Gastrocnemius medialis (tissue), 4 donors: ENCODE results near the gene PTGDR2. TPM values are rescaled to one million over a fixed set of nuclear protein-coding genes. Genes with fewer than 3 reads are reported as not detected.

Experiments
- ATAC-seq, 2 donors: fragments of 150-250 bp; one replicate each; pipeline ENCODE4 v1.9.1; 2016
- DNase-seq, 2 donors: peaks; one replicate each; pipeline ENCODE4 v3.0.0-alpha.2; 2019
- H3K27ac ChIP-seq, 4 donors: fragments of 200-600 bp; sonication (generic); 1 replicate in 1 of 4; 2 replicates in 3 of 4; pipeline ENCODE4 v1.5.1; 2016 to 2018; ENCODE audit warnings: mild to moderate bottlenecking in 2 of 4, moderate library complexity in 1 of 4
- H3K27me3 ChIP-seq, 3 donors: fragments of 200-600 bp; sonication (generic) in 2 of 3; 1 replicate in 1 of 3; 2 replicates in 2 of 3; pipeline versions ENCODE4 v1.5.1 to v1.6.0; 2016 to 2019; ENCODE audit warnings: mild to moderate bottlenecking in 1 of 3, moderate library complexity in 1 of 3
- H3K36me3 ChIP-seq, 2 donors: fragments of 200-600 bp; sonication (generic) in 1 of 2; one replicate each; pipeline ENCODE4 v1.5.1; 2017 to 2018
- H3K4me1 ChIP-seq, 2 donors: fragments of 200-600 bp; sonication (generic) in 1 of 2; one replicate each; pipeline ENCODE4 v1.5.1; 2016 to 2017; ENCODE audit warnings: mild to moderate bottlenecking in 2 of 2
- H3K4me3 ChIP-seq, 4 donors: fragments of 200-600 bp; sonication (generic) in 3 of 4; 1 replicate in 1 of 4; 2 replicates in 3 of 4; pipeline ENCODE4 v1.5.1; 2016 to 2019; ENCODE audit warnings: mild to moderate bottlenecking in 2 of 4
- H3K9me3 ChIP-seq, 3 donors: fragments of 200-600 bp; sonication (generic) in 2 of 3; 1 replicate in 1 of 3; 2 replicates in 2 of 3; pipeline ENCODE4 v1.5.1; 2016 to 2019
- POLR2A ChIP-seq, 2 donors: fragments of 450-650 bp; IDR thresholded peaks; one replicate each; pipeline ENCODE4 v1.6.1; 2017; ENCODE audit warnings: antibody characterized with exemption in 2 of 2, mild to moderate bottlenecking in 2 of 2, moderate library complexity in 2 of 2
- in situ Hi-C, 4 donors: fragments of 200-750 bp; cut with MboI; loops; one replicate each; pipeline versions ENCODE4 v1.15.0 to v1.8.0; 2017; ENCODE audit warnings: low sequenced_read_pairs in 4 of 4
- intact Hi-C: fragments of 100-400 bp; cut with DNase I; formaldehyde crosslinking; loops from one replicate; pipeline ENCODE4 v1.15.1; 2023; ENCODE audit warnings: low total_unique reads
- total RNA-seq, 4 donors: library from RNA; depleted of rRNA; stranded (reverse); fragments of >200 nt; gene quantifications; one replicate each; pipeline versions ENCODE4 v1.1.0 to v1.2.3, GENCODE V29; 2016
- TF ChIP-seq, protein P1 (sequence below), 5 experiments: fragments of 450-650 bp in 3 of 5; fragments of 200-600 bp in 2 of 5; sonication (generic) in 2 of 5; IDR thresholded peaks in 4 of 5; conservative IDR thresholded peaks in 1 of 5; 1 replicate in 4 of 5; 2 replicates in 1 of 5; pipeline ENCODE4 v1.5.1; 2016 to 2019; ENCODE audit warnings: antibody characterized with exemption in 5 of 5, mild to moderate bottlenecking in 3 of 5, moderate library complexity in 3 of 5

The PTGDR2 gene
- total RNA-seq, 4 donors from 2014 or later = 0.40 to 4.3 (median 1.3) TPM

DNA sequence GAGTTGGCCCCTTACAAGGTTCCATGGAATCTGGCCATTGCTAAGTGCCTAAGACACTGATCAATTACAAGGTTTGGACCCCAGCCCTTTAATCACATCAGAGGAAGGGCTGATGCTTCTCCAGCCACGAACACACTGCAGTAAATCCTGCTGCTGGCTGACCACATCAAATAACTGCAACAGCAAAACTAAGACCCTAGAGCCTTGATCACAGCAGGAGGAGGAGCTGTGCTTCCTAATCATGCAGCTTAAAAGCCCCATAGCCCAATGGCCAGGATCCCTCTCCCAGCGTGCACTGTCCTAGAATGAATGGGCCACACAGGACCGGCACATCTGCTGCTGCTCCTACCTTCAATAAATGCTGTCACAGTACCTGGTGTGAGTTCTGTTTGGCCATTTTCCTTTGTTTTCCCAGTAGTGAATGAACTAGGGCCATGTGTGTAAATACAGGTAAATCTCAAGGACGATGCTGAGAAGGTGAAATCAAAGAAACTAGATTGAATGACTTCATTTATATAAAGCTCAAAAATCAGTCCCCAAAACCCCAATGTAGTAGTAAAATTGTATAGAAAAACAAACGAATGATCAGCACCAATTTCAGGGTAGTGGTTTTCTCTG is 24.3 kb upstream of the PTGDR2 start:
- H3K4me3 ChIP-seq = no peak overlapping the region
- DNase-seq (no peak), ATAC-seq (no peak)
- no peaks in the 10 kb centered on the region for H3K27me3 ChIP-seq
- no peaks in the 10 kb centered on the region for H3K9me3 ChIP-seq
- peak overlapping the region in 2 of 4 donors; percentile 73 to 78 for H3K27ac ChIP-seq
- intact Hi-C loops (loop anchor here (2.0 kb wide), 1 partner anchor 37 kb away; the partner anchor contains the start of gene CCDC86), in situ Hi-C loops (no loop called here)
- no peak for TF ChIP-seq POLR2A (IDR thresholded peaks at IDR 0.05)
- TF ChIP-seq, protein P1, sequence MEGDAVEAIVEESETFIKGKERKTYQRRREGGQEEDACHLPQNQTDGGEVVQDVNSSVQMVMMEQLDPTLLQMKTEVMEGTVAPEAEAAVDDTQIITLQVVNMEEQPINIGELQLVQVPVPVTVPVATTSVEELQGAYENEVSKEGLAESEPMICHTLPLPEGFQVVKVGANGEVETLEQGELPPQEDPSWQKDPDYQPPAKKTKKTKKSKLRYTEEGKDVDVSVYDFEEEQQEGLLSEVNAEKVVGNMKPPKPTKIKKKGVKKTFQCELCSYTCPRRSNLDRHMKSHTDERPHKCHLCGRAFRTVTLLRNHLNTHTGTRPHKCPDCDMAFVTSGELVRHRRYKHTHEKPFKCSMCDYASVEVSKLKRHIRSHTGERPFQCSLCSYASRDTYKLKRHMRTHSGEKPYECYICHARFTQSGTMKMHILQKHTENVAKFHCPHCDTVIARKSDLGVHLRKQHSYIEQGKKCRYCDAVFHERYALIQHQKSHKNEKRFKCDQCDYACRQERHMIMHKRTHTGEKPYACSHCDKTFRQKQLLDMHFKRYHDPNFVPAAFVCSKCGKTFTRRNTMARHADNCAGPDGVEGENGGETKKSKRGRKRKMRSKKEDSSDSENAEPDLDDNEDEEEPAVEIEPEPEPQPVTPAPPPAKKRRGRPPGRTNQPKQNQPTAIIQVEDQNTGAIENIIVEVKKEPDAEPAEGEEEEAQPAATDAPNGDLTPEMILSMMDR (IDR thresholded peaks at IDR 0.05 in 4 of 5, conservative IDR thresholded peaks at IDR 0.05 in 1 of 5) = no peak
- H3K36me3 ChIP-seq = no peaks in the 10 kb centered on the region
- peaks cover 31 to 38% of the 10 kb centered on the region in 2 donors for H3K4me1 ChIP-seq

DNA sequence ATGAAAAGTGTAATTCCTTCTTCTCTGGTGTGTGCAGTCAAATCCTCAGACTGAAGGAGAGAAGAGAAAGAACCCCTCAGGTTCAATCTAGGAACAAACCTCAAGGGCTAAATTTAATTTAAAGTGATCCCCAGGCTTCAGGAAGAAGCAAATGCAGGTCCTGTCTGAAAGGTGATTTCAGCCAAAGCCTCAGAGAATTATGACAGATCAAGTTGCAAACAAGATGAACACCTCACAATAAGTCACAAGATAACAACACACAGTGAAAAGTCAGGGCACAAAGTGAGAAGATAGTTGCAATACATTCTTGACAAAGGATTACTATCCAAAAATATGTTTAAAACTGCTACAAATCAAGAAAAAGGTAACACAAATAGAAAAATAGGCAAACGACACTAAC is 23.4 kb upstream of the PTGDR2 start:
- Histone ChIP-seq H3K4me1 (peaks cover 40 to 48% of the 10 kb centered on the region in 2 donors), H3K27ac (peak overlapping the region; percentile 56 to 78 (median 70)), H3K27me3 (no peaks in the 10 kb centered on the region), H3K9me3 (no peaks in the 10 kb centered on the region), H3K4me3 (no peak overlapping the region), H3K36me3 (no peaks in the 10 kb centered on the region)
- DNase-seq (no peak), ATAC-seq (peak; percentile 54 to 69)
- TF ChIP-seq, protein P1 (IDR thresholded peaks at IDR 0.05 in 4 of 5, conservative IDR thresholded peaks at IDR 0.05 in 1 of 5) = no peak
- TF ChIP-seq POLR2A (IDR thresholded peaks at IDR 0.05) = no peak
- in situ Hi-C loops = no loop called here
- intact Hi-C loops = loop anchor here (2.0 kb wide), 1 partner anchor 36 kb away; the partner anchor contains the start of gene CCDC86

DNA sequence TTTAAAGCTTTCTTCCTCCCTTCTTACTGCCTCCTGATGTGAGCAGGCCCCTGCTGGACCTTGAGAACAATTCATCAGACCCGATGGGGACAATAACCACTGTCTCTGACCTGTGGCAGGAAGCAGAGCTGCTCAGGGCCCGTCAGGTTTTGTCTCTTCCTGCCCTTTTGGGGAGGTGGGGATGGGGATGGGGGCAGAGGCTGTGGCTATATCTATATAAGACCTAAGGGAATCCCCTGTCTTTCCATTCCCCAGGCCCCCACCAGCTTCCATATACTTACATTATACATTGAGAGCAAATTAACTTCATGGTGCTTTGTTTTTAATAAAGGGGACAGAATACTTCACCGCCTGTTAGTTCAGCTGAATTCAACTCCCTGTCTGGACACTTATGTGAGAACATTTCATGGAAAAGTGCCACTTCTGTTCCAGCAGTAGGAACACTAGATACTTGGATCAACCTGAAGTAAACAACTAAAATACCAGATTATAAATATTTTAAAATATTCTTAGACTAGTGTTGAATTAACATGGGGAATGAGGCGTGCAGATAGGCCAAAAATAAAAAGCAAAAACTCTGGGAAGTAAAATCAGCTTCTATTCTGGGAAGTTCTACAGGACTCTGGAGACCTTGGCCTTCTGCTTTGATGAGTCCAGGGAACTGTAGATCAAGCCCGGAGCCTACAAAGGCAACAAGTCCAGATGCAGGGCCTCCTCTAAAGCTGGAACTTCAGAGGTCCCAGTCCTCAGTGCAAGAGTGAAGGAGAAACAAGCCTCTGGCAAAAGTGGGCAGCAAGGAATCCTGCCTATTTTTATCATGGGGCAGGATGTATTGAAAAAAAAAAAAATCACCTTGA is 22.7 kb upstream of the PTGDR2 start:
- in situ Hi-C loops (no loop called here), intact Hi-C loops (loop anchor here (2.0 kb wide), 1 partner anchor 36 kb away; the partner anchor contains the start of gene CCDC86)
- Histone ChIP-seq H3K27me3 (no peaks in the 10 kb centered on the region), H3K36me3 (no peaks in the 10 kb centered on the region), H3K4me1 (peaks cover 47 to 53% of the 10 kb centered on the region in 2 donors), H3K27ac (peak overlapping the region; percentile 56 to 78 (median 70)), H3K4me3 (no peak overlapping the region), H3K9me3 (no peaks in the 10 kb centered on the region)
- no peak for TF ChIP-seq POLR2A (IDR thresholded peaks at IDR 0.05)
- TF ChIP-seq, protein P1 (IDR thresholded peaks at IDR 0.05 in 4 of 5, conservative IDR thresholded peaks at IDR 0.05 in 1 of 5) = no peak
- no peak for DNase-seq
- ATAC-seq = peak; percentile 55 to 74

DNA sequence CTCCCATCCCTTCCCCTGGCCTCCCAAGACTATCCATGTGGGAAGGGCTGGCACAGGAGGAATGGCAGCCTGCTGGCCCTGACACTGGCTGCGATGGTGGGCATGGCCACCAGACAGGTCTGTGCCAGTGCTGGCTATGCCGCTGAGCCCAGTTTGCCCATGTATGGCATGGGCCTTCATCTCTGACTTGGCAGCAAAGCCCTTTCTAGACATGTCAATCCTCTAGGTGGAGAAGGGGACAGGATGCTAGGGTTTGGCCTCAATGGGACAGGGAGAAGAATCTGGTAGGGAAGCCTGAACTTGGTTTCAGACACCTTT is 20.4 kb upstream of the PTGDR2 start:
- peak overlapping the region in 3 of 4 donors; percentile 22 to 78 (median 36) for H3K27ac ChIP-seq
- in situ Hi-C loops = no loop called here
- no peaks in the 10 kb centered on the region for H3K36me3 ChIP-seq
- no peak overlapping the region for H3K4me3 ChIP-seq
- peaks cover 67 to 74% of the 10 kb centered on the region in 2 donors for H3K4me1 ChIP-seq
- intact Hi-C loops = no loop called here
- TF ChIP-seq POLR2A (IDR thresholded peaks at IDR 0.05) = no peak
- TF ChIP-seq, protein P1 (IDR thresholded peaks at IDR 0.05 in 4 of 5, conservative IDR thresholded peaks at IDR 0.05 in 1 of 5) = no peak
- DNase-seq (no peak), ATAC-seq (no peak)
- no peaks in the 10 kb centered on the region for H3K27me3 ChIP-seq
- H3K9me3 ChIP-seq = no peaks in the 10 kb centered on the region
